Dedifferentiated amniotic fluid mesenchymal stem cell (primary cell): ENCODE measurements around the gene FOXP2.

Source experiments
- DNase-seq: peaks from one replicate; pipeline ENCODE4 v3.0.0-alpha.2; 2016; ENCODE audit errors: extremely low spot score

FOXP2 gene

DNA sequence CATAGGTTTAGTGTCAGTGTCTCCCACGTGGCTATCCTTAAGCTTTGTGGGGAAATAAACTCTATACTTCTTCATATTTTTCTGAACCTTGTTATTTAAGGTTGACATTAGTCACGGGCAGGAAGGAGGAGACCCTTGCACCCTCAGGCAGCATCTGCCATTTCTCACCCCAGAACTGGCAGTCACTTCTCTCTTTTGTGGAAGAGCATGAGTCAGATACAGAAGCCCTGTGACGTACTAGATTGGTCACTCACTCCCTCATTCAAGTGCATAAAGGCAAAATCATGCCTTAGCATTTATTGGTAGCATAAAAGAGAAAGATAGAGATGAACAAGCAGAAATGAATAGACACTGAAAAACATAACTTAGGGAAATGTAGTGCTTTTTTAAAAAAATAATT is 301.3 kb downstream of the FOXP2 start:
- no peak for DNase-seq

DNA sequence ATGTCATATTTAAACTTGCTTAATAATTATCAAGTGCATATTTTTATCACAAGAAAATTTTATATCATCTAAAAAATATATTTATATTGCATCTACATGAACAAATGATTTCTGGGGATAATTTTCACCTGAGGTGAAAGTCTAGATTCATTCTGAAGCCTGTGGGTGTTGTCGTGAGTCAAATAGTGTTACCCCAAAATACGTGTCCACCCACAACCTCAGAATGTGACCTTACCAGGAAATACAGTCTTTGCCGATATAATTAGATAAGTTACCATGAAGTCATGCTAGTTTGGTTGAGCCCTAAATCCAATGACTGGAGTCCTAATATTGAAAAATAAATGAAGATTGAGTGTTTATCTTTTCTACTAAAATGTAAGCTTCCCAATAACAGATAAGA is 304.2 kb downstream of the FOXP2 start:
- DNase-seq = no peak

GRCh38 chr7:114720725-114721124 is 306.1 kb downstream of the FOXP2 start:
- no peak for DNase-seq

GRCh38 chr7:114722562-114722961 is 307.9 kb downstream of the FOXP2 start:
- no peak for DNase-seq

GRCh38 chr7:114723308-114723707 is 308.7 kb downstream of the FOXP2 start:
- DNase-seq = no peak

GRCh38 chr7:114740095-114740494 is 325.5 kb downstream of the FOXP2 start:
- no peak for DNase-seq

GRCh38 chr7:114740941-114741340 is 326.3 kb downstream of the FOXP2 start:
- DNase-seq = no peak

DNA sequence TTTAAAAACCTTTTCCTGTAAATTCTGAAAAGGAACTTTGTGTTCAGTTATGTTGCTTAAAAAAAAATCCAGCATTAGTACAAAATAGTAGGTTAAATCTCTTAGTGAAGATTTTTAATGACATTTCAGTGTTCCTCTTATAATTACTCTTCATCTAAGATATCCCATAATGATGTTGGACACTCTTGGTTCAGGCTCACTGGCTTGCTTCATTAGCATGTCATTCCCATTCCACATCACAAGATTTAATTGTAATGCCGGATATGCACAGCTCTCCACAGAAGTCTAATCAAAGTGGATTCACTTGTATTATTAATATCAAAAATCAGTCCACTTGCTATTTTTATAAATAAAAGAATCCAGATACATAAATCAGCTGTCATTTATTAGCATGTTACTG is 327.3 kb downstream of the FOXP2 start:
- DNase-seq = no peak
